NCI-H524 (cell line): Measurements from ENCODE around the gene RUNX2.
A peak's percentile ranks its signal among the peaks of the same experiment; 100 is the strongest.

Experiments used
- DNase-seq, 2 experiments: peaks; one replicate each; lab custom pipeline; 2025; lab: John Stamatoyannopoulos, UW

Gene RUNX2

DNA sequence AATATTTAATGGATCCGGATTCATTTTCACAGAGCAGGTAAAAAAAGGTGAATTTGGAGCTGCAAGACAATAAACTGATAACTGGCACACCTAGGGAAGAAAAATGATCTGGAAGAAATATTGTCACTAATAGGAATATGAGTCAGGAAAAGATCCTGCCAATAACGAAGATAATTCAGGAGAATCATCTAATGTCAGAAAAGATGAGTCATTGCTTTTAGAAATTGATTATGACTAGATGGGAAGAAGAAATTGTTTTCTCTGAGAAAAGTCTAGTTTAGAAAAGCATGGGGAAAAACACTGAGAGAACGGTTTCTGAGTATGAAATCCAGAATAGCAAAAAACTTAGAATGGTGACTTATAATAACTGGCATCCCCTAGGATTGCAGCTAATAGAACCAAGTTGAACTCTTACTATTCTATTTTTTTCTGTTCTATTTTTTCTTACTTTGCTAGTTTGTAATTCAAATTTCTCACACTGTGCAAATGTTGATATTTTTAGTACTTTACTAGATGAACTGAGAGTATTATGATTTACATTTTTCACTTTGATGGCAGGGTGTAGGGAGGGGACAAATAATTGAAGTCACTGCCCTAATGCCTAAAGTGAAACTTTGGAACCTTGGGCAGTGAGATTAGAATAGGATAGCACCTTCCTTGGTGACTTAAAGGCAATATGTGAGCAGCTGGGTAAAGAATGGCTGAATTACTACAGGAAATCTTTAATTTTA is 87.8 kb downstream of the RUNX2 start:
- no peak for DNase-seq

DNA sequence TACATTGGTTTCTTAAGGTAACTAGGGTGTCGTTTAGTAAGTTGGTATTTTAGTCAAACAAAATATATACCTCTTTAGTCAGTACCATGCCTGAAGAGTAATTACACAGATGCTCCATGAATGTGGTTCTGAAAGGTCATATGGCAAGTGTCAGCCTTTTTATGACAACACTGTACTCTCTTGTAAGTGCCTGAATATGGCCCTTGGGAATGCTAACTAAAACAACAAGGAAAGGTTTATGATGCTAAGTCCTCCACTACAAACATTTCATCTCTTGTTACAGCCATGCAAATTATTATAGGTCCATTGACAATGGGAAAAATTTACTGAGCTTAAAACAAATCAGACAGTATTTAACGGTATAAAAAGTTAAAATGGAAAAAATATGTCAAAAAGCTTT is 88.6 kb downstream of the RUNX2 start:
- DNase-seq, result no peak

DNA sequence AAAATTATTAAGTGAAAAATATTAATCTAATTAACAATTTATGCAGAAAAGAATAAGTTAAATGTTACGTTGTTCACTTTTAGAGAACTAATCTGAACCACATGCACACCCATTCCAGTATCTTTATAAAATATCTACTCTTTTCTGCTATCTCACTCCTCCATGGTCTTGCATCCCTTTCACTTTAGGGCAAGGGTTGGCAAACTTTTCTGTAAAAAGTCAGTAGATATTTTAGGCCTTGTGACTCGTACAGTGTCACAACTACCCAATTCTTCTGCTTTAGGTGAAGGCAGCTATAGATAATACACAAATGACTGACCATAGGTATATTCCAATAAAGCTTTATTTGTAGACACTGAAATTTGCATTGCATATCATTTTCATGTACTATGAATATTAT is 89.3 kb downstream of the RUNX2 start:
- DNase-seq, result no peak

DNA sequence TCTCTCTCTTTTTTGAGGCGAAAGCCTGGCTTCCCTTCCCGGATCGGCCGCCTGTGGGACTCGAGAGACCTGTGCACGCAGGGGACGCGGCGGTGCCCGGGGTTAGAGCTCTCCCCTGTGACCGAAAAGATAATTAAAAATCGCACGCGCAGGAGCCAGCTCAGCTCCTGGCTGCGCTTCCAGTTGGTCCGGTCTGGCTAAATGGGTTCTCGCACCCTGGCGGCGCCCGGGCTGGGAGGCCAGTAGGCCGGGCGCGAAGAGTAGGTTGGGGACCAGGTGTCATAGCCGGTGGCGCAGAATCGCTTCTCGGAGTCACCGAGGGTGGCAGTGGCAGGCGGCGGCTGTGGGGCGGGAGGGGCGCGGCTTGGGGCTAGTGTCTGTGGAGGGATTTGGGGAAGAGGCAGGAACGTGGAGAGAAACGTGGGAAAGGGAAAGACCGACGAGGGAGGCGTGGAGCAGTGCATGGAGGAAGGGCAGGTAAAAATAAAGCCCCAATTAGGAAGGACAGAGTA is 91.5 kb downstream of the RUNX2 start:
- DNase-seq, result peak; percentile 73 to 87

DNA sequence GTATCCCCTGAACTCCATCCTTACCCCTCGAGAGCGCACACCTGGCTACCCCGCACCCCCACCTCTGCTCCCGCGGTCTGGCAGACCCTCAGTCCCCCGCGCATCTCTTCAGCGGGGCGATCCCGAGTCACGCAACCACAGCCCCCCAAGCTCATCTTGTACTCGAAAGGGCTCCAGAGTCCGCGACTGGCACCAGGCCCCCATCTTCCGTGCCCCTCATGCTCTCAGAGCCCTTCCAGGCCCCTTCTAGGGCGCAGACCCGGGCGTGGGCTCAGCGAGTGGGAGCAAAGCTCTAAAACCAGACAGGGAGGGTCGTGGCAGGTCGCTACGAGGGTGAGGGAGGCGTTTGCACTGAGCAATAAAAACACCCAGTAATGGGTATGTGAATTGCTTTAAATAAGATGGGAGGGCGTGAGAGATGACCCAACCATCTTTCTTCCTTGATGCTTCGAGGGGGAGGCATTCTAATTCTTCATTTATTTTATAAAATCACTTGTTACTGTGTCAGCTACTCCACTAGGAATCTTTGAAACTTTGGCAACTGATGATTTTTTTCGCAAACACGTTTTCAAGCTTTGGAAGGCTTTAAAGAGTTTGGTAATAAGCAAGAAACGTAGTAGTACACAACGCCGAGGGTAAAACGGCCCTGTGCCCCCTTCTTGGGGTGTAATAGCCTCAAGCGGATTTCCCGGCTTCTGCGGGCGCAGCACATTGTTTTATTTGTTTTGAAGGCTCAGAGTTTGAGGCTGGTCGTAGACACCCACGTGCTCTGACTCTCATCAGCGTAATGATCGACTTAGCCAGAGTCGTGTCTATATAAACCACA is 92.2 kb downstream of the RUNX2 start:
- peak in 1 of 2 experiments; percentile 29 for DNase-seq

DNA sequence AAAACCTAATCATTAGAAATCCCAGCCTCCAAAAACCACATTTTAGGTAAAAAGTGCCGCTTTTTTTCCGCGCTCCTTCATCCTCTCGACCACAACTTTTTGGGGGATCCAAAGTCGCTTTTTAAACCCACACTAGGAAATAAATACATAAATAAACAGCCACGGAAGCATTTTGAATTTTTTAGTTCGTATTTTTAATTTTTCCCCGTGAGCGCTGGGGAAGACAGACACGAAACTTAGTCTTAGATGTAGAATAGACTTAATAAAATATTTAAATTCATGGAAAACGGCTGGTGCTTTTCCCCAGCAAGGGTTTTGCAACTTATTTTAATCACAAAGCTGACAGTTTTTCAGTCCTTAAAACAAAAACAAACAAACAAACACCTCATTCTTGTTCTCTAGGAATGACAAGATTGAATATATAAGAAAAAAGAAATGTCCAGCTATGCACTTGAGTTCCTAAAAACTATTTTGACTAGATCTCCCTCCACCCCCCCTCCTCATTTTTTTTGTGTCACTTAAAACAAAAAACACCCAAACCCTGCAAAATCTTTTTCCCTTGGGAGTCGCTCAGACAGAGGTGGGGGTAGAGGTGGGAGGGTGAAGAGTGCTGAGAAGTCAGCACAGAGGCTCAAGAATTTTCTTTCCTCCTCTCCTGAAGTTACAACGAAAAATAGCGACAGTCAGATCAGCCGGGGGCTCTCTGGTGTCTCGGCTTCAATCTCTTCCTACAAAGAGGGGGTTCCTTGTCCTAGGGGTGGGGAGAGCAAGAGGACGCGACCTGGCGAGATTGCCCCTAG is 93.0 kb downstream of the RUNX2 start:
- peak in 1 of 2 experiments; percentile 58 for DNase-seq

DNA sequence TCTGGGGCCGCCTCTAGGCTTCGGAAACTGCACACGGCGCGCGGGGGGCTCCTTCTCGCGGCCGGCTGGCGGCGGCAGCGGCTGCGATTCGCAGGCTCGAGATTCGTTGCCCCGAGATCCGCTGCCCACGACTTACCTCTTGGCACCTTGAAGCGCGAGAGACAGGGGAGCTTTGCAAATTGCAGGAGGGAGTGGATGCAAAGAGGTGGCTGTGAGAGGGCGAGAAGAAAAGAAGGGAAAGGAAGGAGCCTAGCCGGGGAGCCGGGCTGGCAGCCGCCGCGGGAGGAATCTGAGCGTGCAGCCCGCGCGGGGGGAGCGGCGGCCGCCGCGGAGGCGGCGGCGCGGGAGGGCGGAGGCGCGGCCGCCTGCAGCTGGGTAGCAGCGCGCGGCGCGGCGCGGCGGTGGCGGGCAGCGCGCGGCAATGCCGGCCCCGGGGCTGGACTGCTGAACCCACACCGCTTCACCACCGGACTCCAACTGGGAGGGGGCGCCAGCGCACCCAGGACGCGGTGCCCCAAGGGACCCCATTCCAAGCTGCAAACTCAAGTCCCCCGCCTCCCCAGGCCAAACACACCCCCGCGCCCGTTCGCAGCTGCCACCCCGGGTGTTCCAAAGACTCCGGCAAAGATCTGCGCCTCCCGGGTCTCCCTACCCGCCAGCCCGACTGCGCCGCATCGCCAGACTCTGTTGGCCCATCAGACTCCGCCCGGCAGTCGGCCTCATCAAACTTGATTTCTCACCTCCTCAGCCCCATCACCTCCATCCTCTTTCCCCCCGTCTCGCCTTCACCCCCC is 93.8 kb downstream of the RUNX2 start:
- peak; percentile 49 to 66 for DNase-seq

DNA sequence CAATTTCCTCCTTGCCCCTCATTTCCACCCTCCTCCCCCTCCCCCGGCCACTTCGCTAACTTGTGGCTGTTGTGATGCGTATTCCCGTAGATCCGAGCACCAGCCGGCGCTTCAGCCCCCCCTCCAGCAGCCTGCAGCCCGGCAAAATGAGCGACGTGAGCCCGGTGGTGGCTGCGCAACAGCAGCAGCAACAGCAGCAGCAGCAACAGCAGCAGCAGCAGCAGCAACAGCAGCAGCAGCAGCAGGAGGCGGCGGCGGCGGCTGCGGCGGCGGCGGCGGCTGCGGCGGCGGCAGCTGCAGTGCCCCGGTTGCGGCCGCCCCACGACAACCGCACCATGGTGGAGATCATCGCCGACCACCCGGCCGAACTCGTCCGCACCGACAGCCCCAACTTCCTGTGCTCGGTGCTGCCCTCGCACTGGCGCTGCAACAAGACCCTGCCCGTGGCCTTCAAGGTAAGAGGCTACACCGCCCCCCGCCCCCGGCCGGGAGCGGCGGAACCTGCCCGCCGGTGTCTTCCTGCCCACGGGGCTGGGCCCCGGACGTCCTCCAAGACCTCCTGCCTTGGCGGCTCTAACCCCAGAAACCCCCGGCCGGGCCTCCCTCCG is 94.5 kb downstream of the RUNX2 start:
- peak in 1 of 2 experiments; percentile 30 for DNase-seq

DNA sequence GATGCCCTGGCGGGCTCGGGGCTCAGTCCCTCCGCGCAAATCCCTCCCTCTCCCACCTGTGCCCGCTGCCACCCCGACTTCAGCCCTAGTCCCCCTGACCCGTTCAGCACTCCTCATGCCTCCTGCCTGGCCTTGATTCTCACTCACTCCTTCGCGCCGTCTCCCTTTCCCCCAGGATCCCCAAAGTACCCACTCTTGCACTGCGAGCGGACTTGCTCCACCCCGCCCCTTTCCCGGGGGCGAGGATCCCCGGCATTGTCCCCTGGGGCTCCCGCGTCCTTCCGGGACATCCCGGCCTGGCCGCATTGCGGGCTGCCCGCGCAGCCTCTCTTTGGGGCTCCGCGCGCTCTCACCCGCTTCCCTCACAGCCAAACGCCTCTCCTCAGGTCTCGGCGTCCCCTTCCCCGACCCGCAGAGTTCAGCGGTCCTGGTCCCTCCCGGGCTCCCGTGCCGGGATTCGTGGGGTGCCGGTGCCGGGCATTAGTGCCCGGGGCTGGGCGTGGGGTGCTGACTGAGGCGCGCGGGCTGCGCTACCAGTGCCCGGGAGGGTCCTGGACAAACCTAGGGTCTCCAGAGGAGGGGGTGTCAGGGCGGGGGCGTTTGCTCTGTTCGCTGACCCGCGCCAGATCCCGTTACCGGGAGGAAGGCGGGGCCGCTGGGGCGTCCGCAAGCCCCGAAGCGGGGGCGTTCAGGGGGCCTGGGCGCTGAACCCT is 95.1 kb downstream of the RUNX2 start:
- no peak for DNase-seq

DNA sequence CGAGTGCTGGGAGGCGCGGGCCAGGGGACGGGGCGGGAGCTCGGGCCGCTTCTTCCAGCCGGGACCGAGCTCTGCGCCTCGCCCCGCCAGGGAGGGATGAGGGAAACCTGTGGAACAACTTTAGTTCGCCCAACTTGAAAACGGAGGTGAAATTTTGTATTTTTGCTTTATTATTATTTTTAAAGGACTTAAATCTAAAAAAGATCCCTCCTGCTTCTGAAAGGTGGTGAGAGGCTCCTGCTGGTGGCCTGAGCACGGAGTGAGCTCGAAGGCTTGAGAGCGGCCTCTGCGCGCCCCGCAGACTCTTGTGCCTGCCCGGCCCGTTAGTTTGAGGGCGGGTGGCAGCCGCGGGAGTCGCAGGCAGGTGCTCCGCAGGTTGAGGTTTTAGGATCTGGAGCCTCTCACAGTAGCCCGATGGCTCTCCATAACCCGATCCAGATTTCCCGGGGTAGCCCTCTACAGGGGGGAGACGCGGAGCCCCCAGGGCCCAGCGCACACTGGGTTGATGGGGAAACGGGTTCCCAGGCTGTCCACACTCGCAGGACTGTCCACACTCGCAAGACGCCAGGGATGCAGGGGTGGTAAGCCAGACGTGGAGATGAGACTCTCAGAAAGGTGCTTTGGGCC is 95.8 kb downstream of the RUNX2 start:
- peak in 1 of 2 experiments; percentile 13 for DNase-seq

DNA sequence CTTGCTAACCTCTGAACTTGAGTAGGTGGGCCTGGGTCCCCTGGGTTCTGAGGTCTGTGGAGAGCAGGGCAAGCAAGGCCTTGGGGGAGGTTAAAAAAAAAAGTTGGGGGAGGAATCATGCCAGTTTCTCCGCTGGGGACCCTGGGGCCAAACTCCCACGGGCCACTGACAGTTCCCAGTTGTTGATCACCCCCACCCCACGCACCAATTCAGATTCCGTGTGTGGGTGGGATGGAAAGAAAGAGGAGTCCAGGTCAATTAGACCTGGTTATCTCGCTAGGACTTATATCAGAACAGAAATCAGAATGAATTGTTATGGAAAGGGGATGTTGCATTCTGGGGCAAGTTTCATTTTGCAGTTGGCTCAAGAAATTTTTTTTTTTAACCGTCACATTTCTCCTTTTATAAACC is 96.3 kb downstream of the RUNX2 start:
- DNase-seq, result no peak

DNA sequence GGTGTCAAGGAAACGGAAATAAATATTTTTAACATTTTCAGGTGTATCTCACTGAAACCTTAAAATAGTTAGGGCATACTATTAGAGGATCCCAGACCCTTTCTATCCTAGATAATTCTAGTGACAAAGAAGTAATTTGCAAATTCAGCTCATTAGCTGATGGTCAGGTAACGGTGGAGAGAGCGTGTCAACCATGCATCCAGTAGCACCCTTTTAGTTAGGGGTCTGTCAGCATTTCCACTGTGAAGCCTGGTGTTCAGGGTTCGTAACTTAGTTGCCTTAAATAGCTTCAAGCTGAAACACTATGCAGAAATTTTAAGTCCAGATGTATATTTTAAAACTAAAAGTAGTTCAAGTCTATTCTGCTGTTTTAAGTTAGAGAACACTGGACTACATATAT is 98.1 kb downstream of the RUNX2 start:
- no peak for DNase-seq

DNA sequence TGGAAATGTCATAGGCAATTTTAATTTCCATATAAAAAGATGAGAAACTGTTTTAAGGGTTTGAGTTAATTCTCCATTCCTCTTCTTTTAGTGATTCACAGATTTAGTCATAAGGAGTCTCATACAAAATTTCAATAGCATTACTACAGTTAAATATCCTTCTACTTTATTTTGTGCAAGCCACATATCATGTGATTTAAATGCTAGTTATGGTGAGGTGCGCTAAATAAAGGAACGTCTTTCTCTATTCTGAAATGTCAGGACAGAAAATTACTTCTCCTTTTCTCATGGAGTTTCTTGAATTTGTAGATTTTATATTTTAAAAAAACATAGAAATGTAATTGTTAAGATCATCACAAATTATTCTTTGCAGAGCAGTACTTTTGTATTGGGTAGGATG is 99.6 kb downstream of the RUNX2 start:
- DNase-seq, result no peak

DNA sequence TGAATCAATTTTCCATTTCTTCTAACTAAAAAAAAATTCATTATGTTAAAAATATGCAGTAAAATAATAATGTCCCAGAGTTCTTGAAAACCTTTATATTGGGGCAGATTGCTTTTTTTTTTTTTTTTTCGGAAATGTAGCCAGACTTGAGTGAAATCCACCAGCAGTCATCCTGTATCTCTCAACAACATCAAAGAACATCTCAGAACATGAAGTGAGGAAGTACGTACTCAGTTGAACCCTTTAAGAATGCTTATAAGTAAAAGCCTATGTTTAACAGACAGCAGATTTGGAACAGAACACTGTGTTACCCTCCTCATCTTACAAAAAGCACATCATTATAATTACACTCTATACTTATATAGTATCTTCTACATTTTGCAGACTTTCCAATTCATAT is 100.6 kb downstream of the RUNX2 start:
- DNase-seq, result no peak

DNA sequence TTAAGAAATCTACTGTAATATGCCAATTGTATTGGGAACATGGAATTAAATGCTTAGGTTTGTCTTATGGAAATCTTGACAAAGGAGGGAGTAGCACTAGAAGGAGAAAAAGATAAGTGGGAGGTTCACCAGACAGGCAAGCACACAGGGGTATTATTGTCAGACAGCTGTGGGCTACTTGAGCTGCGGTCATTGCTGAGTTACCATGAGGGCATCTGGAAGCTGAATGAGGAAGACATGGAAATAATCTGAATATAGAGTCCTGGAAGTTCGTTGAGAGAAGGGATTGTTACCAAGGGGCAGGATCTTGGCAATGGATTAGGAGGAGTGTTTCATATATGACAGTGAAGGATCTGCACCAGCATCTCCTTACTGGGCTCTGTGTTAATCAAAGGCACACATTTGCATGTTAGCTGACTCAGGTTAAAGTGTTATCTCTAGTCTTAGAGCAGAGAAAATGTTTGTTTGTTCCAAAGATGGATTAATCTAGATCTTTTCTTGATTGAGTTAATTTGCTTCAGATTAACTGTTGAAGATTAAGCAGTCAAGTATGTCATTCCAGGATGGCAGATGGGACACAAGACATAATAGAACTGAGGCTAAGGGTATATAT is 102.6 kb downstream of the RUNX2 start:
- DNase-seq, result peak in 1 of 2 experiments; percentile 38

DNA sequence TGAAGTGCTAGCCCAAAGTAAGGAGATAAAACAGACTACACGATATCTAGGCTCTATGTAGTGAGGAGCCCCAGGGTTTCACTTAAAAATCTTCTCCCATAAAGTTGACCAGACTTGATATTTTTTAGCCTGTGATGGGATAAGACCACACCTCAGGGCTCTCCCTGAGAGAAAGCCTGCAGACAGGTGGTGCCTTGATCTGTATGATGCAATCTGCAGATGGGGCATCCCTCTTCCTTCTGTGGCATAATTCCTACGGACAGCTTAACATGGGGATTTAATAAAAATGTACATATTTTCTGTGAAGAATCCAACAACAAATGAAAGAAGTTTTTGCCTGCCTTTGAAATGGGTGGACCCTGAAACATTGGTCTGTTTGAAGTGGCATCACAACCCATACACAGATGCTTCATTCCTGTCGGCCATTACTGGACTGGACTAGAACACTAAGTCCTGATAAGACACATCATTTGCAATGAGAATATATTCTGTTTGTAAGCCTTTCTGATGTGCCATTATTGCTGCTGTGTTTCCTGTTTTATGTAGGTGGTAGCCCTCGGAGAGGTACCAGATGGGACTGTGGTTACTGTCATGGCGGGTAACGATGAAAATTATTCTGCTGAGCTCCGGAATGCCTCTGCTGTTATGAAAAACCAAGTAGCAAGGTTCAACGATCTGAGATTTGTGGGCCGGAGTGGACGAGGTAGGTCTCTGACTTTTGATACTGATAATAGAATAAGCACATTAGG is 103.4 kb downstream of the RUNX2 start:
- peak in 1 of 2 experiments; percentile 47 for DNase-seq

DNA sequence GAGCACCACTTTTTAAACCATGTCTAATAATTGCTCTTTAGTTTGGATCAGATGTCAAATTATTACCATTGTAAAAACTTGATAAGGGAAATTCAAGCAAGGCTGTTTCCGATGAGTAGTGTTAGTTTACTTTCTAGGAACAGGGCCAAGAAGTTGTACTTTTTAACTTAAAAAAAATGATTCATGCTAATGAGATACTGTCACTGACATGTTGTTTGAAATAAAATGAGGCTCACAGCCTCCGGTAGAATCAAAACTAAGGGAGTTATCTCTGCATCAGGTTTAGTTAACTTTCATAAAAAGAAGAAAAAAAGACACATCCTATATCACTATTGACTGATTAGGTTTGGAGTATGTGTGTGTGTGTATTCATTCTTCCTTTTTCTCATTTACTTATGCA is 104.8 kb downstream of the RUNX2 start:
- no peak for DNase-seq

DNA sequence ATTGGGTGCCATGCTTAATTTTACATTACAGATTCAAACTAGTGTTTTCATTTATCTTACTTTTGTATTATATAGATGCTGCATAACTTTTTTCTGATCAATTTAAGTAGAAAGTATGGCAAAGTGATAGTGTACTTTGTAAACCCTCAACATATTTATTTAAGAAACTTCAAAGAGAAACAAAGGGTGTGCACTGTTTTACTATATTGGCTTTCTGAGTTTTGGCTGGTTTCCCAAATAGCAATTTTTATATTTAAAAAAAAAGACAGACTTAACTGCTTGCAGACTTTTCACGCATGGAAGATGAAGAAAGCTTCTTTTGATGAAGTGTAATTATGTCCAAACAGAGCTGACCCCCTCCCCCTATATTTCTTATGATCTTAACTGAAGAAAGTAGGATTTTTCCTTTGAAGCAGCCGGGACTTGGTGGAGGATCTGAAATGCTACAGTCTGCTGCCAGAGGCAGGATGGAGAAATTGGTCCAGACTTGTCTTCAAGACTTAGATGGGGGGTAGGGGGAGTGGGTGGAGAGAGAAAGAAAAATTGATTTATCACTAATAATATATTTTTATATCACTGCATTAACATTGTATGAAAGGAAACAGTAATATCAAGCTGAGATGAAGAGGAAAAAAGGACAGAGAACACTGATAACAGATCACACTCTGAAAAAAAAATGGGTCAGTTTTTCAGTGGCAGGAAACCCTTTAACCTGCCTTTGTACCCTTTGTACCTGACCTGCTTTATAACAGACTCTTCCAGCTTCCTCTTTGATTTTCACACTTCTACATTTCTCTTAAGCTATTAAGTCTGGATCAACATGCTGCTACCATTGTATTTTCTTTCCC is 105.6 kb downstream of the RUNX2 start:
- no peak for DNase-seq
